GM23338 (cell line): ENCODE results near the gene AIP. TPM values are rescaled to one million over a fixed set of nuclear protein-coding genes. Genes with fewer than 3 reads are reported as not detected.

ENCODE experiments used
- ATAC-seq: fragments of 200-7000 bp; cut with Tn5 transposase; 3 replicates; pipeline ENCODE4 v1.9.1; 2020
- DNase-seq: peaks from one replicate; pipeline ENCODE4 v3.0.0-alpha.2; 2015; ENCODE audit warnings: low spot score
- H2AFZ ChIP-seq: fragments of 200-600 bp; sonication (generic); 2 replicates; pipeline ENCODE4 v1.8.0; 2016; ENCODE audit warnings: antibody characterized with exemption, mild to moderate bottlenecking, moderate library complexity
- H3F3A ChIP-seq: fragments of 200-600 bp; sonication (generic); replicated peaks from 2 replicates; pipeline ENCODE4 v1.8.0; 2017; ENCODE audit warnings: antibody characterized with exemption, mixed run types, low read depth
- H3K27ac ChIP-seq: fragments of 200-600 bp; sonication (generic); 2 replicates; pipeline ENCODE4 v1.6.1; 2016; ENCODE audit warnings: low read depth
- H3K27me3 ChIP-seq: fragments of 200-600 bp; sonication (generic); 2 replicates; pipeline ENCODE4 v1.8.0; 2016; ENCODE audit warnings: mild to moderate bottlenecking, mixed run types, moderate library complexity; ENCODE audit not compliant: insufficient read depth
- H3K36me3 ChIP-seq: fragments of 200-600 bp; sonication (generic); 2 replicates; pipeline ENCODE4 v1.8.0; 2016; ENCODE audit warnings: mild to moderate bottlenecking; ENCODE audit not compliant: insufficient read depth
- H3K4me1 ChIP-seq: fragments of 200-600 bp; sonication (generic); 2 replicates; pipeline ENCODE4 v1.8.0; 2016; ENCODE audit warnings: mild to moderate bottlenecking, moderate library complexity; ENCODE audit not compliant: insufficient read depth
- H3K4me2 ChIP-seq: fragments of 200-600 bp; sonication (generic); 2 replicates; pipeline ENCODE4 v1.7.1; 2017; ENCODE audit warnings: mixed run types
- H3K4me3 ChIP-seq: fragments of 200-600 bp; sonication (generic); 2 replicates; pipeline ENCODE4 v1.6.1; 2016; ENCODE audit warnings: mixed run types
- H3K79me2 ChIP-seq: fragments of 200-600 bp; sonication (generic); replicated peaks from 2 replicates; pipeline ENCODE4 v1.8.0; 2017; ENCODE audit warnings: mild to moderate bottlenecking; ENCODE audit not compliant: insufficient read depth
- H3K9me2 ChIP-seq: fragments of 200-600 bp; sonication (generic); 2 replicates; pipeline ENCODE4 v1.8.0; 2017; ENCODE audit not compliant: insufficient read depth
- H4K20me1 ChIP-seq: fragments of 200-600 bp; sonication (generic); replicated peaks from 2 replicates; pipeline ENCODE4 v1.8.0; 2017; ENCODE audit warnings: mild to moderate bottlenecking; ENCODE audit not compliant: insufficient read depth
- H3K27ac Mint-ChIP-seq: 2 replicates; pipeline ENCODE4 v1.8.0; 2020; ENCODE audit warnings: inconsistent platforms, mild to moderate bottlenecking, moderate library complexity, mixed read lengths
- H3K27me3 Mint-ChIP-seq: 3 replicates; pipeline ENCODE4 v1.8.0; 2022; ENCODE audit warnings: low read depth, mild to moderate bottlenecking, moderate library complexity, mixed read lengths, inconsistent platforms; ENCODE audit not compliant: insufficient read depth, poor library complexity
- H3K36me3 Mint-ChIP-seq: 3 replicates; pipeline ENCODE4 v1.8.0; 2021; ENCODE audit warnings: low read depth, mild to moderate bottlenecking, inconsistent platforms, moderate library complexity, mixed read lengths
- H3K4me1 Mint-ChIP-seq: 3 replicates; pipeline ENCODE4 v1.8.0; 2020; ENCODE audit warnings: mild to moderate bottlenecking, inconsistent platforms, mixed read lengths
- H3K4me3 Mint-ChIP-seq: 3 replicates; pipeline ENCODE4 v1.8.0; 2021; ENCODE audit warnings: moderate library complexity, mild to moderate bottlenecking, inconsistent platforms, mixed read lengths
- H3K9me3 Mint-ChIP-seq: 3 replicates; pipeline ENCODE4 v1.8.0; 2020; ENCODE audit warnings: moderate library complexity, mild to moderate bottlenecking, inconsistent platforms, mixed read lengths
- CREB1 ChIP-seq: fragments of 250-450 bp; sonication (Bioruptor Pico); IDR thresholded peaks from 2 replicates; pipeline ENCODE4 v1.5.0; 2020; ENCODE audit warnings: low read depth, mild to moderate bottlenecking, moderate library complexity
- EZH2 ChIP-seq: fragments of 200-600 bp; sonication (generic); IDR thresholded peaks from one replicate; pipeline ENCODE4 v1.8.0; 2017; ENCODE audit warnings: antibody characterized with exemption, mild to moderate bottlenecking, low read depth; ENCODE audit not compliant: unreplicated experiment
- JUNB ChIP-seq: IDR thresholded peaks from one replicate; pipeline ENCODE4 v1.6.1; 2016; ENCODE audit warnings: antibody characterized with exemption; ENCODE audit not compliant: unreplicated experiment
- NANOG ChIP-seq: IDR thresholded peaks from 2 replicates; pipeline ENCODE4 v1.6.1; 2016; ENCODE audit warnings: antibody characterized with exemption, borderline replicate concordance
- POLR2AphosphoS5 ChIP-seq: IDR thresholded peaks from 2 replicates; pipeline ENCODE4 v1.6.1; 2016; ENCODE audit warnings: antibody characterized with exemption, low read depth
- STAT1 ChIP-seq: IDR thresholded peaks from one replicate; pipeline ENCODE4 v1.6.1; 2016; ENCODE audit warnings: antibody characterized with exemption; ENCODE audit not compliant: unreplicated experiment
- ZNF114 ChIP-seq: fragments of 250-450 bp; sonication (Bioruptor Pico); IDR thresholded peaks from 2 replicates; pipeline ENCODE4 v1.5.0; 2020; ENCODE audit warnings: mild to moderate bottlenecking, moderate library complexity
- ZNF331 ChIP-seq: fragments of 250-450 bp; sonication (Bioruptor Pico); IDR thresholded peaks from 2 replicates; pipeline ENCODE4 v1.5.0; 2020; ENCODE audit warnings: low read depth, mild to moderate bottlenecking, moderate library complexity
- polyA plus RNA-seq: library from polyadenylated mRNA; unstranded; fragments of >200 nt; fragmentation: Nextera tagmentation; extraction: Ambion mirVana; gene quantifications from 2 replicates; pipeline ENCODE4 v1.2.1, GENCODE V29; 2016
- total RNA-seq: library from RNA; depleted of rRNA; stranded (reverse); fragments of >200 nt; shearing (Covaris generic); gene quantifications from 2 replicates; pipeline ENCODE4 v1.2.3, GENCODE V29; 2014
- TF ChIP-seq, protein P1 (sequence below), 2 experiments: fragments of 200-600 bp in 1 of 2; sonication (generic) in 1 of 2; conservative IDR thresholded peaks; 2 replicates each; pipeline versions ENCODE4 v1.5.1 to v1.6.1; 2016 to 2017; ENCODE audit warnings: antibody characterized with exemption in 2 of 2, low read depth in 2 of 2, mild to moderate bottlenecking in 2 of 2, moderate library complexity in 1 of 2
- TF ChIP-seq, protein P2 (sequence below): IDR thresholded peaks from one replicate; pipeline ENCODE4 v1.6.1; 2018; ENCODE audit warnings: antibody characterized with exemption; ENCODE audit not compliant: unreplicated experiment

The AIP gene
- total and polyA plus RNA-seq, 2 experiments from 2014 or later: 29.1 to 32.1 TPM

DNA sequence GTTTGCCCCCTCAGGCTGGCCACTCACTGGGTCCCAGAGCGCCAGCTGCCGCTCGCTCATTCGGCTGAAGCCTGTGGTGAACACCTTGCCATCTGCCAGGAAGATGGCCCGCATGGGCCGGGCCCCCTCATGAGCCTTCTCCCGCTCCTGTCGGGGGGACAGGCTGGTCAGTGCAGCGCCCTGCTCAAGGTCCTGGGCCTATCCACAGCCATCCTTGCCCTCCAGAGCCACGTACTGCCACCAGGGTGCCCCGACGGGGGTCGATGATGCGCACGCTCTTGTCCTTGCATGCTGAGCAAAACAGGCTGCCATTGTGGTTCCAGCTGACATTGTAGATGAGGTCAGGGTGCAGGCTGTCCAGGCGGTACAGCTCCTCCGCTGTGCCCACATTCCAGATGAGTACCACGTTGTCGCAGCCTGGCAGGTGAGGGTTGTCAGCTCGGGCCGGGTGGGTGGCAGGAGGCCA lies 41.7 kb upstream of the AIP start:
- Histone ChIP-seq H3K9me2 (no peaks in the 10 kb centered on the region), H3K4me2 (no peak overlapping the region), H3K27ac (no peak overlapping the region), H3K79me2 (no peaks in the 10 kb centered on the region), H3K27me3 (no peaks in the 10 kb centered on the region), H3F3A (0 out of 2 replicates have a peak, but pooled peaks cover 16% of the 10 kb centered on the region), H3K4me3 (no peak overlapping the region), H4K20me1 (no peaks in the 10 kb centered on the region), H2AFZ (no peak overlapping the region), H3K4me1 (peaks cover 17% of the 10 kb centered on the region), H3K36me3 (0 out of 2 replicates have a peak, but pooled peaks cover 3% of the 10 kb centered on the region)
- TF ChIP-seq EZH2 (no peak), ZNF114 (CRISPR knock-in tag) (no peak), NANOG (no peak), JUNB (no peak), CREB1 (CRISPR knock-in tag) (no peak)
- TF ChIP-seq, protein P1, sequence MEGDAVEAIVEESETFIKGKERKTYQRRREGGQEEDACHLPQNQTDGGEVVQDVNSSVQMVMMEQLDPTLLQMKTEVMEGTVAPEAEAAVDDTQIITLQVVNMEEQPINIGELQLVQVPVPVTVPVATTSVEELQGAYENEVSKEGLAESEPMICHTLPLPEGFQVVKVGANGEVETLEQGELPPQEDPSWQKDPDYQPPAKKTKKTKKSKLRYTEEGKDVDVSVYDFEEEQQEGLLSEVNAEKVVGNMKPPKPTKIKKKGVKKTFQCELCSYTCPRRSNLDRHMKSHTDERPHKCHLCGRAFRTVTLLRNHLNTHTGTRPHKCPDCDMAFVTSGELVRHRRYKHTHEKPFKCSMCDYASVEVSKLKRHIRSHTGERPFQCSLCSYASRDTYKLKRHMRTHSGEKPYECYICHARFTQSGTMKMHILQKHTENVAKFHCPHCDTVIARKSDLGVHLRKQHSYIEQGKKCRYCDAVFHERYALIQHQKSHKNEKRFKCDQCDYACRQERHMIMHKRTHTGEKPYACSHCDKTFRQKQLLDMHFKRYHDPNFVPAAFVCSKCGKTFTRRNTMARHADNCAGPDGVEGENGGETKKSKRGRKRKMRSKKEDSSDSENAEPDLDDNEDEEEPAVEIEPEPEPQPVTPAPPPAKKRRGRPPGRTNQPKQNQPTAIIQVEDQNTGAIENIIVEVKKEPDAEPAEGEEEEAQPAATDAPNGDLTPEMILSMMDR (conservative IDR thresholded peaks at IDR 0.05; ENCODE audit: low read depth in 2 of 2): no peak
- H3K9me3 Mint-ChIP-seq: no peaks in the 10 kb centered on the region
- H3K4me3 Mint-ChIP-seq: no peak overlapping the region
- peaks cover 22% of the 10 kb centered on the region for H3K4me1 Mint-ChIP-seq
- H3K27ac Mint-ChIP-seq: no peak overlapping the region
- DNase-seq: no peak
- ATAC-seq: no peak
- H3K36me3 Mint-ChIP-seq: peaks cover 25% of the 10 kb centered on the region
- peaks cover 20% of the 10 kb centered on the region for H3K27me3 Mint-ChIP-seq

DNA sequence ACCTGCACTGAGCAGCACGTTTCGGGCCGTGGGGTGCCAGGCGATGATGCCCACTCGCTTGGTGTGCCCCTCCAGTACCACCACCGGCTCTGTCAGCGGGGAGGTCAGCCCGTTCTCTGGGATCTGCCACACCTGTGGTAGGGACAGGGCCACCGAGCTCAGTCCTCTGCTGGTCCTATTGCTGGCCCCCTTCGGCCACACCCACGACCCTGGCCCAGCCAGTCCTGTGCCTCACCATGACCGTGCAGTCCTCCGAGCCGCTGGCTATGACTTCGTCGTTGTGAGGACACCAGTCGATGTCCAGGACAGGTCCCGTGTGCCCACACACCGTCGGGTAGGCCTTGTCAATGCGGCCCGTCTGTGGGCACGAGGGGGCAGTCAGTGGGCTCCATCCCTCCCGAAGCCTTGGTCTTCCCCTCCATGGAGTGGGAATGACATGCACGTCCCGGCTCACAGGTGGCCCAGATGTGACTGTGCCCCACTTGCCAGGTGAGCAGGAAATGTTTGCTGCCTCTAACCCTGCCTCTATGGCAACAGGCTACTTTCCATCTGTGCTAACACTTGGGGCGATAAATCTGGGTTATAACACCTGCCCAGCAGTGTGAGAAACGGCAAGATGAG lies 41.0 kb upstream of the AIP start:
- no peak for DNase-seq
- H3K4me2 ChIP-seq: no peak overlapping the region
- Mint-ChIP-seq H3K27ac (no peak overlapping the region), H3K27me3 (peaks cover 19% of the 10 kb centered on the region), H3K36me3 (peaks cover 25% of the 10 kb centered on the region), H3K9me3 (no peaks in the 10 kb centered on the region), H3K4me1 (peaks cover 17% of the 10 kb centered on the region), H3K4me3 (peak overlapping the region; percentile 88)
- H3F3A ChIP-seq: 0 out of 2 replicates have a peak, but pooled peaks cover 16% of the 10 kb centered on the region
- no peak for ATAC-seq
- H2AFZ ChIP-seq: no peak overlapping the region
- H3K36me3 ChIP-seq: 0 out of 2 replicates have a peak, but pooled peaks cover 3% of the 10 kb centered on the region
- no peaks in the 10 kb centered on the region for H3K79me2 ChIP-seq
- H3K4me1 ChIP-seq: peaks cover 14% of the 10 kb centered on the region; the same call in 1 of the 2 replicates
- H3K27me3 ChIP-seq: no peaks in the 10 kb centered on the region
- no peaks in the 10 kb centered on the region for H3K9me2 ChIP-seq
- no peak overlapping the region for H3K4me3 ChIP-seq
- H3K27ac ChIP-seq: no peak overlapping the region
- H4K20me1 ChIP-seq: no peaks in the 10 kb centered on the region
- TF ChIP-seq POLR2AphosphoS5 (no peak), JUNB (no peak), ZNF331 (CRISPR knock-in tag) (no peak), ZNF114 (CRISPR knock-in tag) (no peak), EZH2 (no peak), NANOG (no peak), STAT1 (no peak)
- TF ChIP-seq, protein P1 (conservative IDR thresholded peaks at IDR 0.05; ENCODE audit: low read depth in 2 of 2): no peak
- TF ChIP-seq, protein P2, sequence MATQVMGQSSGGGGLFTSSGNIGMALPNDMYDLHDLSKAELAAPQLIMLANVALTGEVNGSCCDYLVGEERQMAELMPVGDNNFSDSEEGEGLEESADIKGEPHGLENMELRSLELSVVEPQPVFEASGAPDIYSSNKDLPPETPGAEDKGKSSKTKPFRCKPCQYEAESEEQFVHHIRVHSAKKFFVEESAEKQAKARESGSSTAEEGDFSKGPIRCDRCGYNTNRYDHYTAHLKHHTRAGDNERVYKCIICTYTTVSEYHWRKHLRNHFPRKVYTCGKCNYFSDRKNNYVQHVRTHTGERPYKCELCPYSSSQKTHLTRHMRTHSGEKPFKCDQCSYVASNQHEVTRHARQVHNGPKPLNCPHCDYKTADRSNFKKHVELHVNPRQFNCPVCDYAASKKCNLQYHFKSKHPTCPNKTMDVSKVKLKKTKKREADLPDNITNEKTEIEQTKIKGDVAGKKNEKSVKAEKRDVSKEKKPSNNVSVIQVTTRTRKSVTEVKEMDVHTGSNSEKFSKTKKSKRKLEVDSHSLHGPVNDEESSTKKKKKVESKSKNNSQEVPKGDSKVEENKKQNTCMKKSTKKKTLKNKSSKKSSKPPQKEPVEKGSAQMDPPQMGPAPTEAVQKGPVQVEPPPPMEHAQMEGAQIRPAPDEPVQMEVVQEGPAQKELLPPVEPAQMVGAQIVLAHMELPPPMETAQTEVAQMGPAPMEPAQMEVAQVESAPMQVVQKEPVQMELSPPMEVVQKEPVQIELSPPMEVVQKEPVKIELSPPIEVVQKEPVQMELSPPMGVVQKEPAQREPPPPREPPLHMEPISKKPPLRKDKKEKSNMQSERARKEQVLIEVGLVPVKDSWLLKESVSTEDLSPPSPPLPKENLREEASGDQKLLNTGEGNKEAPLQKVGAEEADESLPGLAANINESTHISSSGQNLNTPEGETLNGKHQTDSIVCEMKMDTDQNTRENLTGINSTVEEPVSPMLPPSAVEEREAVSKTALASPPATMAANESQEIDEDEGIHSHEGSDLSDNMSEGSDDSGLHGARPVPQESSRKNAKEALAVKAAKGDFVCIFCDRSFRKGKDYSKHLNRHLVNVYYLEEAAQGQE: no peak
